HCT116 (cell line): ENCODE measurements around the gene SLC44A1. TPM values are rescaled to one million over a fixed set of nuclear protein-coding genes. Genes with fewer than 3 reads are reported as not detected.

Experiments used
- ATAC-seq: fragments of 200-7000 bp; cut with Tn5 transposase; 2 replicates; pipeline ENCODE4 v1.9.1; 2020; ENCODE audit warnings: mild to moderate bottlenecking, moderate library complexity
- BruUV-seq: library from RNA; stranded (reverse); fragments of 400-500 nt; replicated peaks from 2 replicates; lab custom pipeline; 2021; lab: Mats Ljungman, UMichigan
- CTCF ChIA-PET: fragments of 300-600 bp; sonication (Branson Sonifier 250); formaldehyde crosslinking; loops from one replicate; lab custom pipeline; 2021; ENCODE audit warnings: antibody characterized with exemption; lab: Charles Lee
- POLR2A ChIA-PET: fragments of 300-600, 350-600 bp; sonication (Branson Sonifier 250); formaldehyde crosslinking; loops from one replicate; lab custom pipeline; 2021; ENCODE audit warnings: antibody characterized with exemption; lab: Charles Lee
- RAD21 ChIA-PET, 2 experiments: fragments of 300-600 bp; sonication (Branson Sonifier 250); formaldehyde crosslinking; loops; one replicate each; lab custom pipeline; 2023; ENCODE audit warnings: low total read pairs in 2 of 2; ENCODE audit not compliant: uncharacterized antibody in 2 of 2, unreplicated experiment in 2 of 2, low non-redundant PET in 1 of 2; lab: Charles Lee
- DNase-seq: peaks from one replicate; pipeline ENCODE4 v3.0.0-alpha.2; 2010; ENCODE audit warnings: low read depth, low spot score
- H2AFZ ChIP-seq: fragments of 200-600 bp; shearing (Covaris generic), sonication (generic); 2 replicates; pipeline ENCODE4 v1.6.1; 2017; ENCODE audit warnings: low read depth, mixed run types, mixed read lengths, antibody characterized with exemption, low read length; ENCODE audit not compliant: poor library complexity, severe bottlenecking
- H3K27ac ChIP-seq: 2 replicates; pipeline ENCODE4 v1.5.1; 2012; ENCODE audit warnings: low read depth, low read length
- H3K27me3 ChIP-seq: fragments of 200-600 bp; sonication (generic); 2 replicates; pipeline ENCODE4 v1.6.1; 2016; ENCODE audit warnings: mixed run types, low read length, mixed read lengths; ENCODE audit not compliant: insufficient read depth
- H3K36me3 ChIP-seq, 2 experiments: fragments of 200-500 bp in 1 of 2; fragments of 200-600 bp in 1 of 2; sonication (Bioruptor generic) in 1 of 2; sonication (generic) in 1 of 2; 2 replicates each; pipeline versions ENCODE4 v1.5.1 to v1.6.1; 2014 to 2016; ENCODE audit warnings: low read length in 2 of 2, inconsistent platforms in 1 of 2, mixed read lengths in 1 of 2, mixed run types in 1 of 2; ENCODE audit not compliant: insufficient read depth in 2 of 2, control insufficient read depth in 1 of 2
- H3K4me1 ChIP-seq, 2 experiments: fragments of 200-600 bp in 1 of 2; sonication (generic) in 1 of 2; 2 replicates each; pipeline versions ENCODE4 v1.5.1 to v1.6.1; 2012 to 2017; ENCODE audit warnings: low read length in 2 of 2, inconsistent platforms in 1 of 2, mild to moderate bottlenecking in 1 of 2, mixed read lengths in 1 of 2, mixed run types in 1 of 2, moderate library complexity in 1 of 2; ENCODE audit not compliant: insufficient read depth in 2 of 2, control insufficient read depth in 1 of 2
- H3K4me2 ChIP-seq: fragments of 200-600 bp; sonication (generic); 2 replicates; pipeline ENCODE4 v1.6.1; 2017; ENCODE audit warnings: mixed run types, low read length, mixed read lengths
- H3K4me3 ChIP-seq, 2 experiments: fragments of 200-600 bp in 1 of 2; sonication (generic) in 1 of 2; replicated peaks in 1 of 2; 2 replicates each; pipeline ENCODE4 v1.5.1; 2011 to 2016; ENCODE audit warnings: low read length in 2 of 2, control low read depth in 1 of 2, low read depth in 1 of 2, mild to moderate bottlenecking in 1 of 2, mixed read lengths in 1 of 2, mixed run types in 1 of 2
- H3K79me2 ChIP-seq: fragments of 200-600 bp; sonication (generic); 2 replicates; pipeline ENCODE4 v1.6.1; 2017; ENCODE audit warnings: mild to moderate bottlenecking, mixed run types, low read length, moderate library complexity, mixed read lengths; ENCODE audit not compliant: insufficient read depth
- H3K9ac ChIP-seq: fragments of 200-600 bp; sonication (generic); 2 replicates; pipeline ENCODE4 v1.6.1; 2016; ENCODE audit warnings: low read length, mixed read lengths
- H3K9me2 ChIP-seq: fragments of 200-600 bp; sonication (generic), shearing (Covaris generic); 2 replicates; pipeline ENCODE4 v1.6.1; 2017; ENCODE audit warnings: mixed run types, mild to moderate bottlenecking, moderate library complexity; ENCODE audit not compliant: insufficient read depth
- H3K9me3 ChIP-seq, 2 experiments: fragments of 200-500 bp in 1 of 2; fragments of 200-600 bp in 1 of 2; sonication (Bioruptor generic) in 1 of 2; sonication (generic) in 1 of 2; 2 replicates each; pipeline ENCODE4 v1.6.1; 2014 to 2017; ENCODE audit warnings: low read length in 2 of 2, mixed read lengths in 2 of 2, inconsistent platforms in 1 of 2, low read depth in 1 of 2, mild to moderate bottlenecking in 1 of 2, mixed run types in 1 of 2, moderate library complexity in 1 of 2; ENCODE audit not compliant: control insufficient read depth in 1 of 2, insufficient read depth in 1 of 2
- H4K20me1 ChIP-seq: fragments of 200-600 bp; sonication (generic), shearing (Covaris generic); 2 replicates; pipeline ENCODE4 v1.6.1; 2017; ENCODE audit warnings: mixed run types, mild to moderate bottlenecking, moderate library complexity; ENCODE audit not compliant: insufficient read depth
- CEBPB ChIP-seq: IDR thresholded peaks from 2 replicates; pipeline ENCODE4 v1.6.1; 2012; ENCODE audit warnings: low read depth
- EZH2phosphoT487 ChIP-seq: fragments of 200-600 bp; IDR thresholded peaks from 2 replicates; pipeline ENCODE4 v1.6.1; 2018; ENCODE audit warnings: antibody characterized with exemption, borderline replicate concordance
- POLR2A ChIP-seq: IDR thresholded peaks from 2 replicates; pipeline ENCODE4 v1.7.0; 2011; ENCODE audit warnings: borderline replicate concordance; ENCODE audit not compliant: insufficient read depth, insufficient read length; ENCODE audit errors: extremely low read depth
- POLR2AphosphoS5 ChIP-seq: IDR thresholded peaks from 2 replicates; pipeline ENCODE4 v1.6.1; 2011; ENCODE audit warnings: mild to moderate bottlenecking, low read depth, low read length, moderate library complexity
- SIN3A ChIP-seq: IDR thresholded peaks from 2 replicates; pipeline ENCODE4 v1.6.1; 2012; ENCODE audit warnings: low read depth
- YY1 ChIP-seq: IDR thresholded peaks from 2 replicates; pipeline ENCODE4 v1.6.1; 2011; ENCODE audit warnings: low read length, low read depth, moderate library complexity, mild to moderate bottlenecking; ENCODE audit not compliant: insufficient replicate concordance; ENCODE audit errors: extremely low read depth
- ZFX ChIP-seq: fragments of 450-650 bp; IDR thresholded peaks from 2 replicates; pipeline ENCODE4 v1.6.1; 2017
- intact Hi-C: fragments of 100-400 bp; cut with micrococcal nuclease; formaldehyde crosslinking; loops from 2 replicates; pipeline ENCODE4 v1.10.0; 2022
- total RNA-seq: library from RNA; stranded (reverse); gene quantifications from one replicate; pipeline ENCODE4 v1.2.1, GENCODE V29; 2021; ENCODE audit not compliant: unreplicated experiment

SLC44A1 gene
- total RNA-seq, 1 experiment from 2014 or later, result 44.1 TPM

- Histone ChIP-seq H3K9me2 (no peaks in the 10 kb centered on the region), H3K36me3 (no peaks in the 10 kb centered on the region), H3K79me2 (peaks cover under 1% of the 10 kb centered on the region; the same call in 1 of the 2 replicates), H3K27ac (no peak overlapping the region), H4K20me1 (no peaks in the 10 kb centered on the region), H3K9ac (no peak overlapping the region), H3K4me2 (no peak overlapping the region), H3K9me3 (no peaks in the 10 kb centered on the region), H3K27me3 (no peaks in the 10 kb centered on the region), H2AFZ (no peak overlapping the region), H3K4me3 (no peak overlapping the region), H3K4me1 (peaks cover 0 to 6% of the 10 kb centered on the region in 2 experiments; a peak in 2 of 4 replicates)
- DNase-seq (no peak), ATAC-seq (no peak)
- POLR2A ChIA-PET, result no interaction called here
- CTCF ChIA-PET, result no interaction called here
- intact Hi-C loops, result no loop called here
- BruUV-seq, result no TSS peak
- RAD21 ChIA-PET, result no interaction called here
- no peak for TF ChIP-seq EZH2phosphoT487
Measured at GRCh38 chr9:105443121-105443520, 198.7 kb downstream of the SLC44A1 start.

- intact Hi-C loops, result no loop called here
- Histone ChIP-seq H3K79me2 (peaks cover 10% of the 10 kb centered on the region), H3K9me2 (no peaks in the 10 kb centered on the region), H3K27ac (no peak overlapping the region), H3K4me3 (no peak overlapping the region), H2AFZ (no peak overlapping the region), H3K4me2 (no peak overlapping the region), H4K20me1 (no peaks in the 10 kb centered on the region), H3K4me1 (peaks cover 0 to 13% of the 10 kb centered on the region in 2 experiments; a peak in 3 of 4 replicates), H3K36me3 (no peaks in the 10 kb centered on the region), H3K9ac (no peak overlapping the region), H3K9me3 (no peaks in the 10 kb centered on the region), H3K27me3 (no peaks in the 10 kb centered on the region)
- ChIA-PET POLR2A (no interaction called here), RAD21 (no interaction called here), CTCF (no interaction called here)
- TF ChIP-seq EZH2phosphoT487 (no peak), ZFX (no peak), SIN3A (no peak), YY1 (no peak), POLR2A (no peak), POLR2AphosphoS5 (no peak), CEBPB (no peak)
- no peak for DNase-seq
- BruUV-seq, result no TSS peak
- no peak for ATAC-seq
Measured at GRCh38 chr9:105444130-105444529, 199.7 kb downstream of the SLC44A1 start.
